HCT116 (cell line): ENCODE data around the gene FAM81A. TPM values are rescaled to one million over a fixed set of nuclear protein-coding genes. Genes with fewer than 3 reads are reported as not detected.

ENCODE experiments used
- ATAC-seq: fragments of 200-7000 bp; cut with Tn5 transposase; 2 replicates; pipeline ENCODE4 v1.9.1; 2020; ENCODE audit warnings: mild to moderate bottlenecking, moderate library complexity
- BruUV-seq: library from RNA; stranded (reverse); fragments of 400-500 nt; replicated peaks from 2 replicates; lab custom pipeline; 2021; lab: Mats Ljungman, UMichigan
- CTCF ChIA-PET: fragments of 300-600 bp; sonication (Branson Sonifier 250); formaldehyde crosslinking; loops from one replicate; lab custom pipeline; 2021; ENCODE audit warnings: antibody characterized with exemption; lab: Charles Lee
- POLR2A ChIA-PET: fragments of 300-600, 350-600 bp; sonication (Branson Sonifier 250); formaldehyde crosslinking; loops from one replicate; lab custom pipeline; 2021; ENCODE audit warnings: antibody characterized with exemption; lab: Charles Lee
- RAD21 ChIA-PET, 2 experiments: fragments of 300-600 bp; sonication (Branson Sonifier 250); formaldehyde crosslinking; loops; one replicate each; lab custom pipeline; 2023; ENCODE audit warnings: low total read pairs in 2 of 2; ENCODE audit not compliant: uncharacterized antibody in 2 of 2, unreplicated experiment in 2 of 2, low non-redundant PET in 1 of 2; lab: Charles Lee
- DNase-seq: peaks from one replicate; pipeline ENCODE4 v3.0.0-alpha.2; 2010; ENCODE audit warnings: low read depth, low spot score
- H2AFZ ChIP-seq: fragments of 200-600 bp; shearing (Covaris generic), sonication (generic); 2 replicates; pipeline ENCODE4 v1.6.1; 2017; ENCODE audit warnings: low read depth, mixed run types, mixed read lengths, antibody characterized with exemption, low read length; ENCODE audit not compliant: poor library complexity, severe bottlenecking
- H3K27ac ChIP-seq: 2 replicates; pipeline ENCODE4 v1.5.1; 2012; ENCODE audit warnings: low read depth, low read length
- H3K27me3 ChIP-seq: fragments of 200-600 bp; sonication (generic); 2 replicates; pipeline ENCODE4 v1.6.1; 2016; ENCODE audit warnings: mixed run types, low read length, mixed read lengths; ENCODE audit not compliant: insufficient read depth
- H3K36me3 ChIP-seq, 2 experiments: fragments of 200-500 bp in 1 of 2; fragments of 200-600 bp in 1 of 2; sonication (Bioruptor generic) in 1 of 2; sonication (generic) in 1 of 2; 2 replicates each; pipeline versions ENCODE4 v1.5.1 to v1.6.1; 2014 to 2016; ENCODE audit warnings: low read length in 2 of 2, inconsistent platforms in 1 of 2, mixed read lengths in 1 of 2, mixed run types in 1 of 2; ENCODE audit not compliant: insufficient read depth in 2 of 2, control insufficient read depth in 1 of 2
- H3K4me1 ChIP-seq, 2 experiments: fragments of 200-600 bp in 1 of 2; sonication (generic) in 1 of 2; 2 replicates each; pipeline versions ENCODE4 v1.5.1 to v1.6.1; 2012 to 2017; ENCODE audit warnings: low read length in 2 of 2, inconsistent platforms in 1 of 2, mild to moderate bottlenecking in 1 of 2, mixed read lengths in 1 of 2, mixed run types in 1 of 2, moderate library complexity in 1 of 2; ENCODE audit not compliant: insufficient read depth in 2 of 2, control insufficient read depth in 1 of 2
- H3K4me2 ChIP-seq: fragments of 200-600 bp; sonication (generic); 2 replicates; pipeline ENCODE4 v1.6.1; 2017; ENCODE audit warnings: mixed run types, low read length, mixed read lengths
- H3K4me3 ChIP-seq, 2 experiments: fragments of 200-600 bp in 1 of 2; sonication (generic) in 1 of 2; replicated peaks in 1 of 2; 2 replicates each; pipeline ENCODE4 v1.5.1; 2011 to 2016; ENCODE audit warnings: low read length in 2 of 2, control low read depth in 1 of 2, low read depth in 1 of 2, mild to moderate bottlenecking in 1 of 2, mixed read lengths in 1 of 2, mixed run types in 1 of 2
- H3K79me2 ChIP-seq: fragments of 200-600 bp; sonication (generic); 2 replicates; pipeline ENCODE4 v1.6.1; 2017; ENCODE audit warnings: mild to moderate bottlenecking, mixed run types, low read length, moderate library complexity, mixed read lengths; ENCODE audit not compliant: insufficient read depth
- H3K9ac ChIP-seq: fragments of 200-600 bp; sonication (generic); 2 replicates; pipeline ENCODE4 v1.6.1; 2016; ENCODE audit warnings: low read length, mixed read lengths
- H3K9me2 ChIP-seq: fragments of 200-600 bp; sonication (generic), shearing (Covaris generic); 2 replicates; pipeline ENCODE4 v1.6.1; 2017; ENCODE audit warnings: mixed run types, mild to moderate bottlenecking, moderate library complexity; ENCODE audit not compliant: insufficient read depth
- H3K9me3 ChIP-seq, 2 experiments: fragments of 200-500 bp in 1 of 2; fragments of 200-600 bp in 1 of 2; sonication (Bioruptor generic) in 1 of 2; sonication (generic) in 1 of 2; 2 replicates each; pipeline ENCODE4 v1.6.1; 2014 to 2017; ENCODE audit warnings: low read length in 2 of 2, mixed read lengths in 2 of 2, inconsistent platforms in 1 of 2, low read depth in 1 of 2, mild to moderate bottlenecking in 1 of 2, mixed run types in 1 of 2, moderate library complexity in 1 of 2; ENCODE audit not compliant: control insufficient read depth in 1 of 2, insufficient read depth in 1 of 2
- H4K20me1 ChIP-seq: fragments of 200-600 bp; sonication (generic), shearing (Covaris generic); 2 replicates; pipeline ENCODE4 v1.6.1; 2017; ENCODE audit warnings: mixed run types, mild to moderate bottlenecking, moderate library complexity; ENCODE audit not compliant: insufficient read depth
- CBX3 ChIP-seq: IDR thresholded peaks from 2 replicates; pipeline ENCODE4 v1.6.1; 2012; ENCODE audit warnings: low read depth
- CEBPB ChIP-seq: IDR thresholded peaks from 2 replicates; pipeline ENCODE4 v1.6.1; 2012; ENCODE audit warnings: low read depth
- EGR1 ChIP-seq: IDR thresholded peaks from 2 replicates; pipeline ENCODE4 v1.6.1; 2012; ENCODE audit warnings: low read depth
- EZH2 ChIP-seq: fragments of 200-600 bp; sonication (generic); IDR thresholded peaks from 2 replicates; pipeline ENCODE4 v1.6.1; 2017; ENCODE audit warnings: antibody characterized with exemption, mixed run types
- EZH2phosphoT487 ChIP-seq: fragments of 200-600 bp; IDR thresholded peaks from 2 replicates; pipeline ENCODE4 v1.6.1; 2018; ENCODE audit warnings: antibody characterized with exemption, borderline replicate concordance
- JUND ChIP-seq: IDR thresholded peaks from 2 replicates; pipeline ENCODE4 v1.6.1; 2012
- MAX ChIP-seq: IDR thresholded peaks from 2 replicates; pipeline ENCODE4 v1.6.1; 2012
- POLR2A ChIP-seq: IDR thresholded peaks from 2 replicates; pipeline ENCODE4 v1.7.0; 2011; ENCODE audit warnings: borderline replicate concordance; ENCODE audit not compliant: insufficient read depth, insufficient read length; ENCODE audit errors: extremely low read depth
- POLR2AphosphoS5 ChIP-seq: IDR thresholded peaks from 2 replicates; pipeline ENCODE4 v1.6.1; 2011; ENCODE audit warnings: mild to moderate bottlenecking, low read depth, low read length, moderate library complexity
- SIN3A ChIP-seq: IDR thresholded peaks from 2 replicates; pipeline ENCODE4 v1.6.1; 2012; ENCODE audit warnings: low read depth
- SP1 ChIP-seq: IDR thresholded peaks from 2 replicates; pipeline ENCODE4 v1.6.1; 2012; ENCODE audit warnings: low read depth
- YY1 ChIP-seq: IDR thresholded peaks from 2 replicates; pipeline ENCODE4 v1.6.1; 2011; ENCODE audit warnings: low read length, low read depth, moderate library complexity, mild to moderate bottlenecking; ENCODE audit not compliant: insufficient replicate concordance; ENCODE audit errors: extremely low read depth
- ZFX ChIP-seq: fragments of 450-650 bp; IDR thresholded peaks from 2 replicates; pipeline ENCODE4 v1.6.1; 2017
- intact Hi-C: fragments of 100-400 bp; cut with micrococcal nuclease; formaldehyde crosslinking; loops from 2 replicates; pipeline ENCODE4 v1.10.0; 2022
- total RNA-seq: library from RNA; stranded (reverse); gene quantifications from one replicate; pipeline ENCODE4 v1.2.1, GENCODE V29; 2021; ENCODE audit not compliant: unreplicated experiment
- TF ChIP-seq, protein P1 (sequence below), 3 experiments: fragments of 200-600 bp in 1 of 3; sonication (generic) in 1 of 3; IDR thresholded peaks in 2 of 3; conservative IDR thresholded peaks in 1 of 3; 2 replicates each; pipeline ENCODE4 v1.5.1; 2012 to 2017; ENCODE audit warnings: low read depth in 2 of 3, low read length in 2 of 3, antibody characterized with exemption in 1 of 3, borderline replicate concordance in 1 of 3, control low read depth in 1 of 3, mild to moderate bottlenecking in 1 of 3, mixed read lengths in 1 of 3, mixed run types in 1 of 3, moderate library complexity in 1 of 3; ENCODE audit not compliant: insufficient read depth in 1 of 3

FAM81A gene
- total RNA-seq, 1 experiment from 2014 or later, result 6.6 TPM

- no TSS peak for BruUV-seq
- ATAC-seq (no peak), DNase-seq (no peak)
- TF ChIP-seq EZH2phosphoT487 (no peak), JUND (no peak), SIN3A (no peak), YY1 (no peak), CEBPB (no peak), CBX3 (no peak), EZH2 (no peak), SP1 (no peak), EGR1 (no peak), POLR2A (no peak), POLR2AphosphoS5 (no peak), MAX (no peak), ZFX (no peak)
- TF ChIP-seq, protein P1, sequence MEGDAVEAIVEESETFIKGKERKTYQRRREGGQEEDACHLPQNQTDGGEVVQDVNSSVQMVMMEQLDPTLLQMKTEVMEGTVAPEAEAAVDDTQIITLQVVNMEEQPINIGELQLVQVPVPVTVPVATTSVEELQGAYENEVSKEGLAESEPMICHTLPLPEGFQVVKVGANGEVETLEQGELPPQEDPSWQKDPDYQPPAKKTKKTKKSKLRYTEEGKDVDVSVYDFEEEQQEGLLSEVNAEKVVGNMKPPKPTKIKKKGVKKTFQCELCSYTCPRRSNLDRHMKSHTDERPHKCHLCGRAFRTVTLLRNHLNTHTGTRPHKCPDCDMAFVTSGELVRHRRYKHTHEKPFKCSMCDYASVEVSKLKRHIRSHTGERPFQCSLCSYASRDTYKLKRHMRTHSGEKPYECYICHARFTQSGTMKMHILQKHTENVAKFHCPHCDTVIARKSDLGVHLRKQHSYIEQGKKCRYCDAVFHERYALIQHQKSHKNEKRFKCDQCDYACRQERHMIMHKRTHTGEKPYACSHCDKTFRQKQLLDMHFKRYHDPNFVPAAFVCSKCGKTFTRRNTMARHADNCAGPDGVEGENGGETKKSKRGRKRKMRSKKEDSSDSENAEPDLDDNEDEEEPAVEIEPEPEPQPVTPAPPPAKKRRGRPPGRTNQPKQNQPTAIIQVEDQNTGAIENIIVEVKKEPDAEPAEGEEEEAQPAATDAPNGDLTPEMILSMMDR (IDR thresholded peaks at IDR 0.05 in 2 of 3, conservative IDR thresholded peaks at IDR 0.05 in 1 of 3; ENCODE audit: borderline replicate concordance in 1 of 3, insufficient read depth in 1 of 3, low read depth in 2 of 3, low read length in 2 of 3), result no peak
- RAD21 ChIA-PET, result no interaction called here
- Histone ChIP-seq H3K79me2 (no peaks in the 10 kb centered on the region), H3K4me3 (no peak overlapping the region), H3K36me3 (no peaks in the 10 kb centered on the region), H3K4me2 (no peak overlapping the region), H3K4me1 (peaks cover 11 to 18% of the 10 kb centered on the region in 2 experiments), H4K20me1 (no peaks in the 10 kb centered on the region), H3K9me3 (no peaks in the 10 kb centered on the region), H3K9me2 (no peaks in the 10 kb centered on the region), H2AFZ (no peak overlapping the region), H3K9ac (no peak overlapping the region), H3K27me3 (no peaks in the 10 kb centered on the region), H3K27ac (no peak overlapping the region)
- CTCF ChIA-PET, result no interaction called here
- intact Hi-C loops, result no loop called here
- POLR2A ChIA-PET, result no interaction called here
Observed at GRCh38 chr15:59434481-59434880, 3.5 kb upstream of the FAM81A start.
